Stimulated activated memory B cell treated with anti-CD40 and anti-IgM and Interleukin-4, amounts not matched to agents 10 μg/mL and 1 μg/mL and 100 μg/mL, for 72 hours (primary cell): ENCODE data around the gene HIPK2.
A peak's percentile ranks its signal among the peaks of the same experiment; 100 is the strongest.

Experiments
- ATAC-seq: fragments of 150-1000 bp; cut with Tn5 transposase; 2 replicates; pipeline ENCODE4 v1.10.0; 2021
- H3K27ac Mint-ChIP-seq: one replicate; pipeline ENCODE4 v1.8.0; 2022; ENCODE audit warnings: mild to moderate bottlenecking, mixed read lengths
- H3K27me3 Mint-ChIP-seq: one replicate; pipeline ENCODE4 v1.8.0; 2022; ENCODE audit warnings: mixed read lengths
- H3K36me3 Mint-ChIP-seq: one replicate; pipeline ENCODE4 v1.8.0; 2022; ENCODE audit warnings: mixed read lengths
- H3K4me1 Mint-ChIP-seq: one replicate; pipeline ENCODE4 v1.8.0; 2022; ENCODE audit warnings: mixed read lengths
- H3K4me3 Mint-ChIP-seq: one replicate; pipeline ENCODE4 v1.8.0; 2022; ENCODE audit warnings: mild to moderate bottlenecking, moderate library complexity, mixed read lengths
- H3K9me3 Mint-ChIP-seq: one replicate; pipeline ENCODE4 v1.8.0; 2022; ENCODE audit warnings: mixed read lengths

The HIPK2 gene

DNA sequence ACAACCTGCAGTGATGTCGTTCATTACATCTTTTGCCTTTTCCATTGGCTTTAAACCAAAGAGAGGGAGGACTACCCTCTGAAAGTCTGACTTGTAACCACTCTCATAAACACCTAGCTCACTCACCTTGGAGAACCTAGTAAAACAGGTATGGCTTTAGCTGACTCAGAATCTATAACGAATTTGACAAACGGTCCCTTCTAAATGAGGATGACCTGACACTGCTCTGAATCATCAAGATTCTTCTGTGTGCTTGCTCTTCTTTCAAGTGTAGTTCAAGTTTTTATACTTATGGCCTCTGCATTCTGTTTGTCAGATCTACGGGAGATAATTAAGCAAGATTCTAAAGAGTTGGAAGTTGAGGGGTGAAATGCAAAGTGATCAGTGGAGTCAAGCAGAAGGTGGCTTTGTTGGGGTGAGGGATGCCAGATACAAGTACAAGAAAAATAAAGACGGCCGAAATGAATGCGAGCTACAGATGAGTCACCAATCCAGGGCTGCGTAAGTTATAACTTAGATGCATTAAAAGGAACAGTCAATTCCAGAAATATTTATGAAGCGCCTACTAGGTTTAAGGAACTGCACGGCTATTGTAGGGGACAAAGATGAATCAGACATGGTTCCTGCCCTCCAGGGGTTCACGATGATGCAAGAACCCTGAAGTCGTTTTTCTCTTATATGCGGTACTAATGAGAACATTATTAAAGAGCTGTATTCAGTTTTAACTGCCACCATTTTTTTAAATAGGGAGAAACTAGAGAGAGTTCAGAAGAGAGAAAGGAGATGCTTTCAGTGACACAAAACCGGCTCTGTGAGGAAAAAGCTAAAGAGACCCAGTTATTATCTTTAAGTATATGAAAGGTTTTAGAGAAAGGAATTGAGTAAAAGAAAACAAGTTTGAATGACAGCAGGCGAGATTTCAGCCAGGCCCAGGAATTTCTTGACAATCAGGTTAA, 6.5 kb downstream of the HIPK2 start:
- peaks cover 29% of the 10 kb centered on the region for H3K36me3 Mint-ChIP-seq
- no peaks in the 10 kb centered on the region for H3K27me3 Mint-ChIP-seq
- ATAC-seq = no peak
- no peaks in the 10 kb centered on the region for H3K9me3 Mint-ChIP-seq
- H3K4me1 Mint-ChIP-seq = peaks cover 92% of the 10 kb centered on the region
- peak overlapping the region; percentile 69 for H3K27ac Mint-ChIP-seq
- peak overlapping the region; percentile 48 for H3K4me3 Mint-ChIP-seq

DNA sequence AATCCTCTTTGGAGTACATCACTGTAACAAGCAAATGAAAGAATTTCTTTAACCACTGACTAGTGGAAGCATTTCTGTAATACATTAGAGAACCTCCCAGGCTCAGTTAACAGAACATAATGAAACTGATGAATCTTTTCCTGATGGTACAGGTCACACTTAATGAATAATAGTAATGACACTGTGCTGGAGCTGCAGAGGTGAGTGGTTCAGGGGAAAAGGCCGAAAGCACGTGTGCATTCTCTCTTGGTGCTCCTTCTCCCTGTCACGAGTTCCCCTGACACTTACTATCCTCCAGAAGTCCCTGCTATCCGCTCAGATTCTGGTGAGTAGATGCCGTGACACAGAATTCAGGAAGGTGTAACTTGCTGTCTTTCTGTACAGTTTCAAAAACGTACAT, 8.0 kb downstream of the HIPK2 start:
- H3K36me3 Mint-ChIP-seq = peaks cover 32% of the 10 kb centered on the region
- H3K4me1 Mint-ChIP-seq = peaks cover 84% of the 10 kb centered on the region
- H3K27me3 Mint-ChIP-seq = no peaks in the 10 kb centered on the region
- no peaks in the 10 kb centered on the region for H3K9me3 Mint-ChIP-seq
- H3K4me3 Mint-ChIP-seq = no peak overlapping the region
- ATAC-seq = no peak
- H3K27ac Mint-ChIP-seq = no peak overlapping the region

- H3K27ac Mint-ChIP-seq = peak overlapping the region; percentile 14
- H3K9me3 Mint-ChIP-seq = no peaks in the 10 kb centered on the region
- ATAC-seq = no peak
- no peaks in the 10 kb centered on the region for H3K27me3 Mint-ChIP-seq
- H3K4me1 Mint-ChIP-seq = peaks cover 82% of the 10 kb centered on the region
- H3K36me3 Mint-ChIP-seq = peaks cover 36% of the 10 kb centered on the region
- H3K4me3 Mint-ChIP-seq = no peak overlapping the region
Observed at GRCh38 chr7:139769066-139769465, 8.7 kb downstream of the HIPK2 start.

- Mint-ChIP-seq H3K27me3 (no peaks in the 10 kb centered on the region), H3K27ac (peak overlapping the region; percentile 14), H3K4me1 (peaks cover 79% of the 10 kb centered on the region), H3K9me3 (no peaks in the 10 kb centered on the region), H3K4me3 (no peak overlapping the region), H3K36me3 (peaks cover 38% of the 10 kb centered on the region)
- no peak for ATAC-seq
Observed at GRCh38 chr7:139768249-139768824, 9.5 kb downstream of the HIPK2 start.

GRCh38 chr7:139767561-139767982, 10.2 kb downstream of the HIPK2 start:
- Mint-ChIP-seq H3K4me1 (peaks cover 77% of the 10 kb centered on the region), H3K9me3 (no peaks in the 10 kb centered on the region), H3K27ac (peak overlapping the region; percentile 14), H3K4me3 (no peak overlapping the region), H3K36me3 (peaks cover 43% of the 10 kb centered on the region), H3K27me3 (no peaks in the 10 kb centered on the region)
- ATAC-seq = peak; percentile 72

- no peak for ATAC-seq
- peaks cover 83% of the 10 kb centered on the region for H3K4me1 Mint-ChIP-seq
- H3K4me3 Mint-ChIP-seq = no peak overlapping the region
- H3K9me3 Mint-ChIP-seq = no peaks in the 10 kb centered on the region
- peaks cover 54% of the 10 kb centered on the region for H3K36me3 Mint-ChIP-seq
- no peaks in the 10 kb centered on the region for H3K27me3 Mint-ChIP-seq
- no peak overlapping the region for H3K27ac Mint-ChIP-seq
Observed at GRCh38 chr7:139765143-139765542, 12.7 kb downstream of the HIPK2 start.

GRCh38 chr7:139763330-139763729, 14.5 kb downstream of the HIPK2 start:
- Mint-ChIP-seq H3K9me3 (no peaks in the 10 kb centered on the region), H3K27ac (no peak overlapping the region), H3K4me1 (peaks cover 85% of the 10 kb centered on the region), H3K36me3 (peaks cover 44% of the 10 kb centered on the region), H3K4me3 (no peak overlapping the region), H3K27me3 (no peaks in the 10 kb centered on the region)
- ATAC-seq = no peak

GRCh38 chr7:139762886-139763285, 14.9 kb downstream of the HIPK2 start:
- no peaks in the 10 kb centered on the region for H3K9me3 Mint-ChIP-seq
- peak overlapping the region; percentile 0 for H3K27ac Mint-ChIP-seq
- H3K36me3 Mint-ChIP-seq = peaks cover 44% of the 10 kb centered on the region
- no peaks in the 10 kb centered on the region for H3K27me3 Mint-ChIP-seq
- no peak overlapping the region for H3K4me3 Mint-ChIP-seq
- H3K4me1 Mint-ChIP-seq = peaks cover 84% of the 10 kb centered on the region
- ATAC-seq = no peak

GRCh38 chr7:139758388-139758787, 19.4 kb downstream of the HIPK2 start:
- Mint-ChIP-seq H3K4me3 (no peak overlapping the region), H3K27ac (peak overlapping the region; percentile 30), H3K27me3 (no peaks in the 10 kb centered on the region), H3K9me3 (no peaks in the 10 kb centered on the region), H3K36me3 (peaks cover 46% of the 10 kb centered on the region), H3K4me1 (peaks cover 97% of the 10 kb centered on the region)
- ATAC-seq = no peak

DNA sequence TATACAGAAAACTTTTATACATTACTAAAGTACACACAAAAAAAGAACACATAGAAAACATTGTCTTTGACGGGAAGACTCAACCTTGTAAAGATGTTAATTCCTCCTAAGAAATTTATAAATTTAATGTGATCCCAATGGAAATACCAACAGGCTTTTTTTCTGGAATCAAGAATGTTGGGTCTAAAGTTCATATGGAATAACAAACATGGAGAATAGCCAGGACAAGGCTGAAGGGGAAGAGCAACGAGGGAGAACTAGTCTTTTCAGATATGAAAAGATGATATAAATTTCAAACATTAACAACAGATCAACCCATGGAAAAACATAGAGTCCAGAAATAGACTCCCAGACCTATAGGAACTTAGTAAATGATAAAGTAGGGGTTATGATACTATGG, 19.8 kb downstream of the HIPK2 start:
- Mint-ChIP-seq H3K9me3 (no peaks in the 10 kb centered on the region), H3K27me3 (no peaks in the 10 kb centered on the region)

DNA sequence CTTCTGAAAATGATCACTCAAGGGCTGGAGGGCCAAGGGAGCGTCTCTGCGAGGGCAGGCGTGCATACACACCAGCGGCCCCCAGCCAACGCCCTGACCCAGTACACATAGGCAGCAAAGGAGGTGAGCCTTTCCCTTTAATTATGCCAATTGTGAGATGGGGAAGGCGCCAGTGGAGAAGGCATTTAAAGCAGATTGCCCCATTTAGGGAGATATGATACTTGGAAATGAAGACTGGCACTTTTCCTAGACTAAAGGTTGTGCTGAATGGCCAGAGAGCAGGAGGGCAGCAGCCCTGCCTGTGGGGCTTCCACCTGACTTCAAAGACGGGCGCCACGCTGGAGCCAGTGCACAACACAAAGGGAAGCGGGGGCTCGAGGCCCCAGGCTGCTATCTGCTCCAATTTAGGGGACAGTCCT, 24.1 kb downstream of the HIPK2 start:
- Mint-ChIP-seq H3K36me3 (peaks cover 20% of the 10 kb centered on the region), H3K9me3 (no peaks in the 10 kb centered on the region), H3K4me3 (no peak overlapping the region), H3K27ac (no peak overlapping the region), H3K27me3 (no peaks in the 10 kb centered on the region), H3K4me1 (peaks cover 87% of the 10 kb centered on the region)
- ATAC-seq = no peak

More for the DNA sequence above, 19.8 kb downstream of the HIPK2 start:
- H3K4me3 Mint-ChIP-seq = no peak overlapping the region
- no peak overlapping the region for H3K27ac Mint-ChIP-seq
- H3K4me1 Mint-ChIP-seq = peaks cover 99% of the 10 kb centered on the region
- ATAC-seq = no peak
- H3K36me3 Mint-ChIP-seq = peaks cover 44% of the 10 kb centered on the region

- Mint-ChIP-seq H3K27me3 (no peaks in the 10 kb centered on the region), H3K4me3 (no peak overlapping the region), H3K36me3 (peaks cover 20% of the 10 kb centered on the region), H3K27ac (peak overlapping the region; percentile 28), H3K9me3 (no peaks in the 10 kb centered on the region), H3K4me1 (peaks cover 87% of the 10 kb centered on the region)
- ATAC-seq = no peak
Observed at GRCh38 chr7:139753081-139753692, 24.6 kb downstream of the HIPK2 start.

DNA sequence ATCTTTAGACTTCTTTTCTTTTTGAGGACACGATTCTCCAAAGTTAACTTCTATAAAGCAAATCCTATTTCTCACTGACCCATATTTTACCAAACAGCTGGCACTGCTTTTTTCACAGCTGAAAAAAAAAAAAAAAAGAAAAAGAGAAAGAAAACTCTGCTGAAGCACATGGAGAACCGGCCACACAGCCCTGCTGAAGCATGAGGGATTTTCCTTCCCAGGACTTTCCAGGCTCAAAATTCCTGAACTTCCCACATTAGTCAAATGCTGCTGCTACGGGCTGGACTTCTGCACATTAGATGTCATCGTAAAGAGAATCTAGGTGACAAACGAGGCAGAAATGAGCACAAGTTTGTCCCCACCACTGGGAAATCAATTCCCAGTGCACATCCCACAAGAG, 25.2 kb downstream of the HIPK2 start:
- Mint-ChIP-seq H3K27me3 (no peaks in the 10 kb centered on the region), H3K36me3 (peaks cover 20% of the 10 kb centered on the region), H3K9me3 (no peaks in the 10 kb centered on the region), H3K4me1 (peaks cover 84% of the 10 kb centered on the region), H3K27ac (peak overlapping the region; percentile 28), H3K4me3 (no peak overlapping the region)
- no peak for ATAC-seq

DNA sequence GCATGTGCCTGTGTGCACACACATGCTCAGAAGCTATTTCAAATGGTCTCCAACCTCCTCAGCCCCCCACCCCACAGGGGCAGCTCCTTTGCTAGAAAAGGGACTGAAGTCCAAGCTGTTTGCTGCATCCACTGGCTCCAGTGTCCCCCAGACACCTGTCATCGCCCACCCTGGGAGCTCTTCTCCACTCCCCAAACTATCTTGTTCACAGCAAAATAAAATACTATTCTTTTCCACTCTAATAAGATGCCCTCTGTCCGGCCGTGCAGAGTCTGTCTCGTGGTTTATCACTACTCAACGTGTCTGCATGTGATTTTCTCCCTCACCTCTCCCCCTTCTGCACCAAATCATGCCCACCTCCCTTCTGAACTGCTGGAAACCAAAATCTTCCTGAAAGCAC, 25.6 kb downstream of the HIPK2 start:
- Mint-ChIP-seq H3K4me3 (no peak overlapping the region), H3K27me3 (no peaks in the 10 kb centered on the region), H3K9me3 (no peaks in the 10 kb centered on the region), H3K36me3 (peaks cover 20% of the 10 kb centered on the region), H3K27ac (peak overlapping the region; percentile 28), H3K4me1 (peaks cover 81% of the 10 kb centered on the region)
- ATAC-seq = no peak

- Mint-ChIP-seq H3K36me3 (peaks cover 15% of the 10 kb centered on the region), H3K4me3 (no peak overlapping the region), H3K9me3 (no peaks in the 10 kb centered on the region), H3K27me3 (no peaks in the 10 kb centered on the region), H3K4me1 (peaks cover 81% of the 10 kb centered on the region), H3K27ac (no peak overlapping the region)
- ATAC-seq = no peak
Observed at GRCh38 chr7:139750459-139751095, 27.2 kb downstream of the HIPK2 start.
